ENCODE data around the gene NDUFB4. TPM values are rescaled to one million over a fixed set of nuclear protein-coding genes. Genes with fewer than 3 reads are reported as not detected.
"Not testable (repeated sequence)": the region's sequence is repeated elsewhere in the genome, so short reads cannot be mapped to it uniquely, and the experiment has no call there.

Gene NDUFB4
- total RNA-seq, 1 donor from 2014 or later, result 129 TPM

DNA sequence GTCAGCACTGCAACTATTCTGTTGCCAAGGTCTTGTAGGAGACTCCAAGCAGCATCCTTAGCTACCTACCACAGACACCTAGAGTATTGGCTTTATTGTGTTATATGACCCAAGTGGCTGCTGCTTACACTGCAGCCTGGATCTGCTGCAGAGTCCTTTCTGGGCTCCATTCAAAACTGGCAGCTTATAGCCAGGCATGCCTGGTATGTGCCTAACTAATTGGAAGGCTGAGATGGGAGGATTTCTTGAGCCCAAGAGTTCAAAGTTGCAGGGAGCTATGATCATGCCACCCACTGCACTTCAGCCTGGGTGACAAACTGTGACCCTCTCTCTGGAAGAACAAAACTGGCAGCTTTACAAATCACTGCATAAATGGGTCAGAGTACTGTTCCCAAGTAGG, 8.6 kb downstream of the NDUFB4 start:
- H3K27ac Mint-ChIP-seq, result no peak overlapping the region
- H3K4me1 Mint-ChIP-seq (ENCODE audit: unreplicated experiment), result peaks cover 4% of the 10 kb centered on the region
- no peaks in the 10 kb centered on the region for H3K9me3 Mint-ChIP-seq
- TF ChIP-seq, protein P1, sequence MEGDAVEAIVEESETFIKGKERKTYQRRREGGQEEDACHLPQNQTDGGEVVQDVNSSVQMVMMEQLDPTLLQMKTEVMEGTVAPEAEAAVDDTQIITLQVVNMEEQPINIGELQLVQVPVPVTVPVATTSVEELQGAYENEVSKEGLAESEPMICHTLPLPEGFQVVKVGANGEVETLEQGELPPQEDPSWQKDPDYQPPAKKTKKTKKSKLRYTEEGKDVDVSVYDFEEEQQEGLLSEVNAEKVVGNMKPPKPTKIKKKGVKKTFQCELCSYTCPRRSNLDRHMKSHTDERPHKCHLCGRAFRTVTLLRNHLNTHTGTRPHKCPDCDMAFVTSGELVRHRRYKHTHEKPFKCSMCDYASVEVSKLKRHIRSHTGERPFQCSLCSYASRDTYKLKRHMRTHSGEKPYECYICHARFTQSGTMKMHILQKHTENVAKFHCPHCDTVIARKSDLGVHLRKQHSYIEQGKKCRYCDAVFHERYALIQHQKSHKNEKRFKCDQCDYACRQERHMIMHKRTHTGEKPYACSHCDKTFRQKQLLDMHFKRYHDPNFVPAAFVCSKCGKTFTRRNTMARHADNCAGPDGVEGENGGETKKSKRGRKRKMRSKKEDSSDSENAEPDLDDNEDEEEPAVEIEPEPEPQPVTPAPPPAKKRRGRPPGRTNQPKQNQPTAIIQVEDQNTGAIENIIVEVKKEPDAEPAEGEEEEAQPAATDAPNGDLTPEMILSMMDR (conservative IDR thresholded peaks at IDR 0.05), result no peak
- no peak for DNase-seq (ENCODE audit: extremely low spot score, unreplicated experiment)
- H3K4me3 Mint-ChIP-seq, result no peak overlapping the region
- peaks cover 18% of the 10 kb centered on the region for H3K36me3 Mint-ChIP-seq
- no peaks in the 10 kb centered on the region for H3K27me3 Mint-ChIP-seq

DNA sequence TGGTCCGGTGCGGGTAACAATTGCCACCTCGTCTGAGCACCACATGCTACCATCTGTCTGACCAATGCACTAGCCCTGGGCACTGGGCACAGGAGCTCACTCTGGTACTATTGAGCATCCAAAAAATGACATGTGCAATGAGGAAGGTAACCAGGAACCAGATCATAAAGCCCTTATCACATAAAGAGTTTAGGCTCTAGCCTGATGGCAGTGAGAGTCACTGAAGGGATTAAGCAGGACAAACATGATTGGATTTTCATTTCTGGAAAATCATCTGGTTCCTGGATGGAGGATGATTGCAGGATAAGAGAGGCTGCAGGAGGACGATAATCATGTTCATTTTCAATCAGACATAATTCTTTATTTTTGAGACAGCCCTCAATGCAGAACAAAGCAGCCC, 12.4 kb downstream of the NDUFB4 start:
- no peak overlapping the region for H3K27ac Mint-ChIP-seq
- no peaks in the 10 kb centered on the region for H3K36me3 Mint-ChIP-seq
- TF ChIP-seq, protein P1 (conservative IDR thresholded peaks at IDR 0.05), result no peak
- H3K27me3 Mint-ChIP-seq, result no peaks in the 10 kb centered on the region
- H3K4me3 Mint-ChIP-seq, result no peak overlapping the region
- no peaks in the 10 kb centered on the region for H3K9me3 Mint-ChIP-seq
- no peaks in the 10 kb centered on the region for H3K4me1 Mint-ChIP-seq (ENCODE audit: unreplicated experiment)
- DNase-seq (ENCODE audit: extremely low spot score, unreplicated experiment), result no peak

DNA sequence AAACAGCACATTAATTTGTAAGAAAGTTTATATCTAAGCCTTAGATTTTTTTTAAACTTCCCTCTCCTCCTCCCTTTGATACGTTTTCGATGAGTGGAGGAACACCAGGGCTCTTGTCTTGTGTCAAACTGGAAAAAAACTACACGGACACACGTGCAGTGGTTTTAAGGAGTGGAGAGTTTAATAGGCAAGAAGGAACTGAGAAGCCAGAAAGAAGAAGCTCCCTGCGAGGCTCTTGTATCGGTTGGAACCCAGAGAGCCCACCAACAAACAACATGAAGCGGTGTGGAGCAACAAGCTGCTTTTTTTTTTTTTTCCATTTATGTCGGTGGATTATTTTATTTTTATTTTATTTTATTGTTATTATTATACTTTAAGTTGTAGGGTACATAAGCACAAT, 18.6 kb downstream of the NDUFB4 start:
- H3K9me3 Mint-ChIP-seq, result no peaks in the 10 kb centered on the region
- H3K27me3 Mint-ChIP-seq, result no peaks in the 10 kb centered on the region
- no peak for DNase-seq (ENCODE audit: extremely low spot score, unreplicated experiment)

DNA sequence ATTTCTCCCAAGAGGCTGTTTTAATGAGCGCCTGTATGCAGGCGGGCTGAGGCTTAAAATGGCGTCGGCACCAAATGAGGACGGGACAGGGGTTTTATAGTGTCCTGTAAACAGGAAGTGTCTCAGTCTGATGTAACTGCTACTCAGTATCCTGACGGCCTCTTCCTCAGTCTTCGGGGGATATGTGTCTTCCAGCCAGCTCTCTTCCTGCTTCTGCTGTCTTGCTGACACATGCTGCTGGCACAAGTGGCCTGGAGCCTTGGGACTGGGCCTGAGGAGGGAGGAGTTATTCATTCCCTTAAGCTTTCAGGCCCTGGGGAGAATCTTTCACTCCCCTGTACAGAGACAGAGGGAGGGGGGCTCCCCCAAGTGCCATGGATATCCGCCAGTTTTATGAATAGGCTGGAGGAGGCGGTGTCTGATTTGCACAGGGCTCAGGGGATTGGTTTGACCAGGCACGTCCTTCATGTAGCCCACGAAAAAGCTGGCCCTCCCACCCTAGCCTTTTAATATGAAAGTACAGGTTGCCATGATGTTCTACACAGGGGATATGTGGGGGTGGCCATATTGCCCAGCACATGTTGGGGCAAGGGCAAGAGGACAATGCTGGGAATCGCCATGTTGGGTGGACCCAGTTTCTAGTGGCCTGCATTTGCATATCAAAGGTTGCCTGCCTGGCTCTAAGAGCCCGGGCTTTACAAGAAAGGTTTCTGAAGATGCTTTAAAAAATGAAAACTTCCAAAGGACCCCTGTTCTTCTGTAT, 19.9 kb downstream of the NDUFB4 start:
- DNase-seq (ENCODE audit: extremely low spot score, unreplicated experiment), result no peak

More for the DNA sequence above, 18.6 kb downstream of the NDUFB4 start:
- no peak overlapping the region for H3K4me3 Mint-ChIP-seq
- TF ChIP-seq, protein P1 (conservative IDR thresholded peaks at IDR 0.05), result no peak
- H3K36me3 Mint-ChIP-seq, result no peaks in the 10 kb centered on the region
- H3K4me1 Mint-ChIP-seq (ENCODE audit: unreplicated experiment), result no peaks in the 10 kb centered on the region
- H3K27ac Mint-ChIP-seq, result no peak overlapping the region

DNA sequence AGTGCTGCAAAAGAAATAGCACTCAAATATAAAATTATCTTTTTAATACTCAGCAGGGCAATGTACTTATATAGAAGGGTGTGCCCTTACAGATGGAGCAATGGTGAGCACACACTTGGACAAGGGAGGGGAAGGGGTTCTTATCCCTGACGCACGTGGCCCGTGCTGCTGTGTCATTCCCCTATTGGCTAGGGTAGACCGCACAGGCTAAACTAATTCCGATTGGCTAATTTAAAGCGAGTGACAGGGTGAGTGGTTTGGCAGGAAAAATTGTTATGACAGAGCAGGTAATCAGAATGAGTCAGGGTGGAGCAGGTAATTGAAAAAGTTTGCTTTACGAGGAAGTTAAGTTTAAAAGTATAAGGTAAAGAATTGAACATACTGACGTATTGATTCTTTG, 20.6 kb downstream of the NDUFB4 start:
- not testable (repeated sequence) for H3K36me3 Mint-ChIP-seq; H3K4me3 Mint-ChIP-seq; H3K27me3 Mint-ChIP-seq; H3K4me1 Mint-ChIP-seq (ENCODE audit: unreplicated experiment); DNase-seq (ENCODE audit: extremely low spot score, unreplicated experiment); H3K27ac Mint-ChIP-seq; H3K9me3 Mint-ChIP-seq

More for the DNA sequence above, 19.9 kb downstream of the NDUFB4 start:
- Mint-ChIP-seq H3K36me3 (no peaks in the 10 kb centered on the region), H3K27ac (no peak overlapping the region), H3K27me3 (no peaks in the 10 kb centered on the region), H3K4me1 (ENCODE audit: unreplicated experiment) (no peaks in the 10 kb centered on the region), H3K4me3 (no peak overlapping the region), H3K9me3 (no peaks in the 10 kb centered on the region)
- TF ChIP-seq, protein P1 (conservative IDR thresholded peaks at IDR 0.05), result no peak

DNA sequence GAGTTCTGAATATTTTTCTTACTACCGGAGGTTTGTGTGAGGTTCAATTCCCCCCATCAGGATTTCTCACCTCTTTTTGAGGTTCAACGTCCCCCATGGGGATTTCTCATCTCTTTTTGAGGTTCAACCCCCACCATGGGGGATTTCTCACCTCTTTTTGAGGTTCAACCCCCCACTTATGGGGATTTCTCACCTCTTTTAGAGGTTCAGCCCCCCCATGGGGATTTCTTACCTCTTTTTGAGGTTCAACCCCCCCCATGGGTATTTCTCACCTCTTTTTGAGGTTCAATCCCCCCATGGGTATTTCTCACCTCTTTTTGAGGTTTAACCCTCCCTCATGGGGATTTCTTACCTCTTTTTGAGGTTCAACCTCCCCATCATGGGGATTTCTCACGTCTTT, 26.3 kb downstream of the NDUFB4 start:
- no peaks in the 10 kb centered on the region for H3K36me3 Mint-ChIP-seq
- H3K4me3 Mint-ChIP-seq, result no peak overlapping the region
- no peaks in the 10 kb centered on the region for H3K4me1 Mint-ChIP-seq (ENCODE audit: unreplicated experiment)
- DNase-seq (ENCODE audit: extremely low spot score, unreplicated experiment), result no peak
- TF ChIP-seq, protein P1 (conservative IDR thresholded peaks at IDR 0.05), result no peak
- no peaks in the 10 kb centered on the region for H3K9me3 Mint-ChIP-seq
- H3K27ac Mint-ChIP-seq, result no peak overlapping the region
- H3K27me3 Mint-ChIP-seq, result peaks cover 3% of the 10 kb centered on the region
